HG02884 (cell line): ENCODE measurements around the gene ZNF420.
"Not testable (repeated sequence)": the region's sequence is repeated elsewhere in the genome, so short reads cannot be mapped to it uniquely, and the experiment has no call there.

Experiments
- ATAC-seq: cut with Tn5 transposase; IDR thresholded peaks from one replicate; pipeline ENCODE4 v1.9.1; 2021; ENCODE audit warnings: mild to moderate bottlenecking, moderate library complexity; ENCODE audit not compliant: unreplicated experiment

Gene ZNF420

GRCh38 chr19:37077934-37078716 lies at the start of gene ZNF420:
Gene ZNF420 (plus strand): TSS chr19:37078433. CDS start chr19:37089119, 10,686 bp downstream.
- peak; percentile 90 for ATAC-seq

GRCh38 chr19:37045140-37045539 lies 33.1 kb upstream of the ZNF420 start:
- no peak for ATAC-seq

- no peak for ATAC-seq
These were observed 22.9 kb upstream of the ZNF420 start for GRCh38 chr19:37055330-37055729.

- ATAC-seq = no peak
These were observed 21.5 kb upstream of the ZNF420 start for GRCh38 chr19:37056776-37057175.

DNA sequence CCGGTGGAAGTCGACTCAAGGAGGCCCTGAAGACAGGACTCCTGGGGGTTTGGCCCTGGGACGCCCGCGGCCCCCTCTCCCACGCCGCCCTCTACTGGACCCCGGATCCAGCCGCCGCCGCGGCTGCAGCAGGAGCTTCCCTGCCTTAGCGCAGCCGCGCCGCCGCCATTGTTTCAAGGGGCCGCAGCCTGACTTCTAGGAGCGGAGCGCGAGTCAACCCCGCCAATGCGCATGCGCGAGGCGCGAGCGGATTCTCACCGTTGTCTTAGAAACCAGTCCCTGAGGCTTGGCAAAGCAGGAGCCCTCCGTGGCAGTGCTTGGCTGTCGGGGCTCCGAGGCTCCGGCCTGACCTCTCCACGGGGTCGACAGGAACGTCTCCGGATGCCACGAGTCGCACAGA lies 19.1 kb upstream of the ZNF420 start:
- ATAC-seq = no peak

- not testable (repeated sequence) for ATAC-seq
These were observed 13.3 kb upstream of the ZNF420 start for GRCh38 chr19:37064886-37065285.

- ATAC-seq = no peak
These were observed 4.1 kb upstream of the ZNF420 start for GRCh38 chr19:37074111-37074510.

DNA sequence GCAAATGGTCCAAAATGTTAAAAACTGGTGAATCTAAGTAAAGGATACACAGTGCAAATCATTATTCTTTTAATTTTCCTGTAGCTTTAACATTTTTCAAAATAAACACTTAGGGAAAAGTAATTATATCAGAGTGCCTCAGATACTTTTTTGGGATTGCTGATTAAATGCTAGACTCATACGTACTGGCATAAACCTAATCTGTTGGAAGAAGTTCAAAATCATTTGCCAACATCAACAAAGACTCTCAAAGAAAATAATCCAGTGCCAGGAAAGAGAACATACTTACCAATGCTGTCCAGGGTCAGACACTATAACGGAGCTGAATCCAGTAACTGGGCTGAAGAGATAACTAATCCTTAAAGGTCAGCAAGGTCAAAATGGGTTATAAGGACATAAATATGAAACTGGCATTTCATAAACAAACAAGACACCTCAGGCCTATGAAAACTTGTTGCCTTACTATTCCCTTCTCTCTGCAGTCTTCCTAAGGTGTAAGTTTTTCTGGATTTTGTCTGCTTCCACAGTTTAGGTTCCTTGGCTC lies 3.3 kb upstream of the ZNF420 start:
- ATAC-seq = no peak

DNA sequence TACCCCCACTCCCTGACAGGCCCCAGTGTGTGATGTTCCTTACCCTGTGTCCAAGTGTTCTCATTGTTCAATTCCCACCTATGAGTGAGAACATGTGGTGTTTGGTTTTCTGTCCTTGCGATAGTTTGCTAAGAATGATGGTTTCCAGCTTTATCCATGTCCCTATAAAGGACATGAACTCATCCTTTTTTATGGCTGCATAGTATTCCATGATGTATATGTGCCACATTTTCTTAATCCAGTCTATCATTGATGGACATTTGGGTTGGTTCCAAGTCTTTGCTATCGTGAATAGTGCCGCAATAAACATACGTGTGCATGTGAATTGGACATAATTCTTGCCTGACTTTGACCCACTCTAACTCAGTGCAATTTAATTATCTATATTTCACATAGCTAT lies 1.7 kb upstream of the ZNF420 start:
- not testable (repeated sequence) for ATAC-seq

- ATAC-seq = peak; percentile 5
These were observed 716 bp upstream of the ZNF420 start for GRCh38 chr19:37077501-37077933.

GRCh38 chr19:37078717-37079032 lies 442 bp downstream of the ZNF420 start:
- ATAC-seq = no peak

DNA sequence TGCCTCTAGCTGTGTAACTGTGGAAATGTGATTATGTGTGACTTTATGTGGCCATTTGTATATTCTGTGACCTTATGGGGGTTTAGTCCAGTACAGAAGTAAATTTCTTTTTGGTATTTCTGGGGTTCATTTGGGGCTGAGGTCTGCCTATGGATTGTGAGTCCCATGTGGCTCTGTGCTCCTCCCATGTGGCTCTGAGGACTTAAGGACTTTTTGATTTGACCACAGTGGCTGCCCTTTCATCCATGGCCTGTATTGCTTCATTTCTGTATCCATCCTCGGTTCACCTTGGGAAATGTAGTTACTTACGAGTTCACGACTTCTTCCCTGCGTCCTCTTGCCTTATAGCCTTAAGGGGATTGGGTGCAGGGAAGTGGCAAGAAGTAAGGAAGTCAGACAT lies 1.0 kb downstream of the ZNF420 start:
- ATAC-seq = no peak

DNA sequence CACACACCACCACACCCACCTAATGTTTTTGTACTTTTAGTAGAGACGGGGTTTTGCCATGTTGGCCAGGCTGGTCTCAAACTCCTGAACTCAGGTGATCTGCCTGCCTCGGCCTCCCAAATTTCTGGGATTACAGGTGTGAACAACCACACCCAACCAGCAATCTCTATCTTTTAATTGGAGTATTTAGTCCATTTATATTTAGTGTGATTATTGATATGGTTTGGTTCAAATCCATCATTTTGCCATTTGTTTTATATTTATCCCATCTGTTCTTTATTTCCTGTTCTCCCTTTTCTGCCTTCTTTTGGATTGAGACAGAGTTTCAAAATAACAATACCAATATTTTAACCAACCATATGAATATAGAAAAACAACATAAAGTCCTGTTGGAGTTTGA lies 4.1 kb downstream of the ZNF420 start:
- ATAC-seq = no peak

- no peak for ATAC-seq
These were observed 8.9 kb downstream of the ZNF420 start for GRCh38 chr19:37087110-37087509.

- ATAC-seq = no peak
These were observed 17.6 kb downstream of the ZNF420 start for GRCh38 chr19:37095859-37096258.

DNA sequence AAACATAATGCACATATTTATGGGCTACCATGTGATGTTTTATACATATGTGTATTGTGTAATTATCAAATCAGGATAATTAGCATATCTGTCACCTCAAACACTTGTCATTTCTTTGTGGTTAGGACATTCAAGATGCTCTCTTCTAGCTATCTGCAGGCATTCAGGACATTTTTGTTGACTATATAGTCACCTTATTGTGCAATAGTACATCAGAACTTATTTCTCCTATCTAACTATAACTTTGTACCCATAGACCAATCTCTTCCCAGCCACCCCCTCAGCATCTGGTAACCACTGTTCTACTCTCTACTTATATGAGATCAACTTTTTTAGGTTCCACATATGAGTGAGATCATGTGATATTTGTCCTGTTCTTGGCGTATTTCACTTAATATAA lies 20.3 kb downstream of the ZNF420 start:
- ATAC-seq = no peak

- not testable (repeated sequence) for ATAC-seq
These were observed 25.9 kb downstream of the ZNF420 start for GRCh38 chr19:37104135-37104534.

GRCh38 chr19:37111753-37112152 lies 33.5 kb downstream of the ZNF420 start:
- ATAC-seq = not testable (repeated sequence)

- no peak for ATAC-seq
These were observed 35.8 kb downstream of the ZNF420 start for GRCh38 chr19:37114001-37114400.

- ATAC-seq = not testable (repeated sequence)
These were observed 43.9 kb downstream of the ZNF420 start for GRCh38 chr19:37122093-37122492.

GRCh38 chr19:37127999-37128820 lies 50.0 kb downstream of the ZNF420 start:
- no peak for ATAC-seq

GRCh38 chr19:37128821-37129177 lies 50.6 kb downstream of the ZNF420 start:
- ATAC-seq = no peak
